HG02571 (cell line): ENCODE results near the gene HFM1.
"Not testable (repeated sequence)": the region's sequence is repeated elsewhere in the genome, so short reads cannot be mapped to it uniquely, and the experiment has no call there.

Experiments
- ATAC-seq: cut with Tn5 transposase; IDR thresholded peaks from one replicate; pipeline ENCODE4 v1.9.1; 2021; ENCODE audit warnings: mild to moderate bottlenecking, moderate library complexity; ENCODE audit not compliant: unreplicated experiment

HFM1 gene

DNA sequence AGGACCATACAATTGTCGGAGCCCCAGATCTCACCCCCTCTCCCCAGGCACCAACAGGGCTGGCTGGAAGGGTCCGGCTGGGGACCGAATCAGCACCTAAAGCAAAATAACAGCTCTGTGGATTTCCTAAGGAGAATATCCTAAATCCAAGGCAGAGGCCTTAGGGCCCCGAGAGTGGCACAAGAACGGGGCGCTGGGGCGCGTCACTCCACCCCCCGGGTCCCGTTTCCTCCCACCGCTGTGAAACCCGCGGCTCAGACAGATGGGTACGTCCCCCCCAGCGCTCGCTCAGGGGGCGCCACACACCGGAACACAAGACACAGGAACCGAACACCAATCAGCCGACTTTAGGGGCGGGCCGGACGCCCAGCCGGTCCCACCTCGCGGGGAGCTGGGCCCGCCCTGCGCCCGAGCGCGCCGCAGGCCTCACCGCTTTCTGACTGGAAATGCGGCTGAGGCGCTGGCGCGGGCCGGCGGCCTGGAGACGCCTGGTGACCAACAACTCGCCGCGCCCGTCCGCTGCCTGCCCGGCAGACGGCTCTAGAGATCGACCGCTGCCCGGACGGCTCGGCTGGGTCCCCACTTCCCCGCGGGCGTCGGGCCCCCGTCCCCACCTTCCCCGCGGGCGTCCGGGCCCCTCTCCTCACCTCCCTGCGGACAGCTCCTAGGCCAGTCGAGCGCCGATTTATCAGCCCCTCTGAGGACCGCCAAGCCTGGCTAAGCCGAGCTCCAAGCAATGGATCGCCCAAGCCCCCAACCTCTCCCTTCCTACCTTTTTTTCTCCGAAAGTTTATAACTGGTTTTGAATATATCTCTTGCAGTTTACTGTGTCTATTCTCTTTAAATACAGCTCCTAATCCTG is at the start of gene HFM1:
HFM1 (minus strand) TSS at position 687 of the 862 bp plus-strand sequence. CDS start 3,755 bp downstream, outside the sequence.
- ATAC-seq: peak; percentile 88

DNA sequence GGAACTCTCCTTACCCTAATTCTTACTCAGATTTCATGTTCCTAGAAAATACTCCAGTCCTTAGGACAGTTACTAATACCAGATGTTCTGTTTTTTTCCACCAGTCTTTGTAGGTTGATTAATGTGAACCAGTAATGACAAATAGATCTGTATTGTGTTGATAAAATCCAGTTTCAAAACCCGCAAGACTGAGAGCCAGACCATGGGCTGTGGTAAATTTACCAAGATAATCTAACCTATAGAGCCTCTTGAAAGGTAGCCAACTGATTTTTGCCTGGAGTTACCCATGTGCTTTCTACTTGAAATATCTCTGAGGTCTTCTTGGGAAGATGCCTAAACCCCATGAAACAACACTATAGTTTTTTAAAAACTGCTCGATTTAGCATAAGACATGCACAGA is 49.5 kb upstream of the HFM1 start:
- ATAC-seq: no peak

DNA sequence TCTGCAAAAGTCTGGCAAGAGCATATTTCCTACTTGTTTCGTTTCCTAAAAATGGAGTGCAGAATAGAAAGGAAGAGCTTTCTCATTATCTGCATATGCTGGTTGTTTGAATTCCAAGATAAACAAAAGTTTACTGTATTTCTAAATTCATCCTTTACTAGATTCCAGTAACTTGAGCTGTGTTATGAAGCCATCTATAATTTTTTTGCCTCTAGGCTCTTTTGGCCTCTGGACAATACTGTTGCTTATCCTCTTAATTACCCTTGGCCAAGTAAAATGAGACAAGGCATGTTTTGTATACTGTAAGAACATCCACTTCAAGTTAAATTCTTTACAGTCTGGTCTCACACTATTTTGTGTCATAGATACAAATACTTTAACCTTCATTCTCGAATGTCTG is 45.6 kb upstream of the HFM1 start:
- ATAC-seq: no peak

DNA sequence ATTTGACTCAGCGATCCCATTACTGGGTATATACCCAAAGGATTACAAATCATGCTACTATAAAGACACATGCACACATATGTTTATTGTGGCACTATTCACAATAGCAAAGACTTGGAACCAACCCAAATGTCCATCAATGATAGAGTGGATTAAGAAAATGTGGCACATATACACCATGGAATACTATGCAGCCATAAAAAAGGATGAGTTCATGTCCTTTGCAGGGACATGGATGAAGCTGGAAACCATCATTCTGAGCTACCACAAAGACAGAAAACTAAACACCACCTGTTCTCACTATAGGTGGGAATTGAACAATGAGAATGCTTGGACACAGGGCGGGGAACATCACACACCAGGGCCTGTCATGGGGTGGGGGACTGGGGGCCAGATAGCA is 43.1 kb upstream of the HFM1 start:
- not testable (repeated sequence) for ATAC-seq

DNA sequence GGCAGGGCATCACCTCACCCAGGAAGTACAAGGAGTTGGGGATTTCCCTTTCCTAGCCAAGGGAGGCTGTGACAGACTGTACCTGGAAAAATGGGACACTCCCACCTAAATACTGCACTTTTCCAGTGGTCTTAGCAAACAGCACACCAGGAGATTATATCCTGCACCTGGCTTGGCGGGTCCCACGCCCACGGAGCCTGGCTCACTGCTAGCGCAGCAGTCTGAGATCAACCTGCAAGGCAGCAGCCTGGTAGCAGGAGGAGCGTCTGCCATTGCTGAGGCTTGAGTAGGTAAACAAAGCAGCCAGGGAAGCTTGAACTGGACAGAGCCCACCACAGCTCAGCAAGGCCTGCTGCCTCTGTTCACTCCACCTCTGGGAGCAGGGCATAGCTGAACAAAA is 37.3 kb upstream of the HFM1 start:
- not testable (repeated sequence) for ATAC-seq

DNA sequence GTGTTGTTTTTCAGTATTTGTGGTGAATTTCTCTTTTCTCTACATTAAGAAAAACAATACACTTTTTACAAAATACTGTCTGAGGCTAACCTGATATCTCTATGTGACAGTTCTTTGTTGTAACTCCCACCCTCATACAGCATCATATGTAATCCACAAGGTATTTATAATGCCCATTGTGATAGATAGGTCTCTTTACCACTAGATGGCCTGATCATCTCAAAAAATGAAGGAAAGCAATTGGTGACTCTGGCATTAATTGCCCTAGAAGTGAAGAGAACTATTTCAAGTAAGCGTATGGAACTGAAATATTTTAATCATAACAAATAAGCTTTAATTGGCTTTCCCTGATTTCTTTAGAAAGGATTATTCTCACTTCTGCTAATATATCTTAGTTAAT is 36.2 kb upstream of the HFM1 start:
- no peak for ATAC-seq

DNA sequence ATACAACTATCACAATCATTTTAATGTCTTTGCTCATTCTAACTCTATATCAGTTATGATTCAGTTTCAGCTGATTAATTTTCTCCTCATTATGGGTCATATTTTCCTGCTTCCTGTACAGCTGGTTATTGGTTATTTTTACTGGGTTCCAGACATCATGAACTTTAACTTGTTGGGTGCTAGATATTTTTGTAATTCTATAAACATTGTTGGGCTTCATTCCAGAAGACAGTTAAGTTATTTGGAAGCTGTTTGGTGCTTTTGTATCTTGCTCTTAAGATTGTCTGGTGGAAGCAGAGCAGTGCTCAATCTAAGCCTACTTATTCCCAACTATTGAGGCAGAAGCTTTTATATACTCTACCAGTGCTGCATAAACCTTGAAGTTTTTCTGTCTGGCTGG is 34.4 kb upstream of the HFM1 start:
- ATAC-seq: no peak

DNA sequence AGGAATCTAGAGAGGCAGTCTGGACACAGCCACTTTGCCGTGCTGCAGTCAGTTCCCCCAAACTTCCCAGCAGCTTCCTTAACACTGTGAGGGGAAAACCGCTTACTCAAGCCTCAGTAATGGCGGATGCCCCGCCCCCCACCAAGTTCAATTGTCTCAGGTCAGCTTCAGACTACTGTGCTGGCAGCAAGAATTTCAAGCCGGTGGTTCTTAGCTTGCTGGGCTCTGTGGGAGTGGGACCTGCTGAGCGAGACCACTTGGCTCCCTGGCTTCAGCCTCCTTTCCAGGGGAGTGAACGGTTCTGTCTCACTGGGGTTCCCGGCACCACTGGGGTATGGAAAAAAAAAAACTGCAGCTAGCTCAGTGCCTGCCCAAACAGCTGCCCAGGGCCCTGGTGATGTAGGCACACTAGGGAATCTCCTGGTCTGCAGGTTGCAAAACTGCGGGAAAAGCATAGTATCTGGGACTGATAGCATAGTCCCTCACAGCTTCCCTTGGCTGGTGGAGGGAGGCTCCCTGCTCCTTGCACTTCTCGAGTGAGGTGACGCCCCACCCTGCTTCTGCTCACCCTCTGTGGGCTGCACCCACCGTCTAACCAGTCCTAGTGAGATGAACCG is 23.7 kb upstream of the HFM1 start:
- no peak for ATAC-seq

GRCh38 chr1:91427741-91428140 is 23.1 kb upstream of the HFM1 start:
- ATAC-seq: no peak

DNA sequence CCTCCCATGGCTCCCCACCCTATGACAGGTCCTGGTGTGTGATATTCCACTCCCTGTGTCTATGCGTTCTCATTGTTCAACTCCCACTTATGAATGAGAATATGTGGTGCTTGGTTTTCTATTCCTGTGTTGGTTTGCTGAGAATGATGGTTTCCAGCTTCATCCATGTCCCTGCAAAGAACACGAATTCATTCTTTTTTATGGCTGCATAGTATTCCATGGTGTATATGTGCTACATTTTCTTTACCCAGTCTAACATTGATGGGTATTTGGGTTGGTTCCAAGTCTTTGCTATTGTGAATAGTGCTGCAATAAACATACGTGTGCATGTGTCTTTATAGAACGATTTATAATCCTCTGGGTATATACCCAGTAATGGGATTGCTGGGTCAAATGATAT is 17.9 kb upstream of the HFM1 start:
- ATAC-seq: not testable (repeated sequence)

GRCh38 chr1:91412371-91412770 is 7.7 kb upstream of the HFM1 start:
- ATAC-seq: no peak

- ATAC-seq: no peak
Measured at GRCh38 chr1:91406773-91407389, 2.2 kb upstream of the HFM1 start.

GRCh38 chr1:91402023-91402422 is 2.6 kb downstream of the HFM1 start:
- no peak for ATAC-seq

- no peak for ATAC-seq
Measured at GRCh38 chr1:91400133-91400725, 4.4 kb downstream of the HFM1 start.

DNA sequence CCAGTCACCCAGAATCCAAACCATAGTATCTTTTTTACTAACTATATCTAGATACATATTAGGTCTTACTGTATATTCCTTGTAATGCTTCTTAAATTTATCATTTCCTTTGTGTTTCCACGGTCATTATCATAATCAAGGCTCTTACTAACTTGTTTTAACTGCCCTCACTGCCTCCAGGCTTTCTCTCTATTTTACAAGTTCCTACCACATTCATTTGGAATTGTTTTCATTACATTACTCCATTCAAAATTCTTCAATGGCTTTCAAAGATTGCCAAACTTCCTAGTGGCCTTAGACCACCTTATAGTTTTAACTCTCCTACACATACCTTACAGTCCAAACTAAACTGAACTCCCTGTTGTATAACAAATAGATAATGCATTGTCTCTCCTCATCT is 6.3 kb downstream of the HFM1 start:
- ATAC-seq: no peak

- ATAC-seq: no peak
Measured at GRCh38 chr1:91397605-91398004, 7.0 kb downstream of the HFM1 start.

- ATAC-seq: no peak
Measured at GRCh38 chr1:91393042-91393441, 11.6 kb downstream of the HFM1 start.

DNA sequence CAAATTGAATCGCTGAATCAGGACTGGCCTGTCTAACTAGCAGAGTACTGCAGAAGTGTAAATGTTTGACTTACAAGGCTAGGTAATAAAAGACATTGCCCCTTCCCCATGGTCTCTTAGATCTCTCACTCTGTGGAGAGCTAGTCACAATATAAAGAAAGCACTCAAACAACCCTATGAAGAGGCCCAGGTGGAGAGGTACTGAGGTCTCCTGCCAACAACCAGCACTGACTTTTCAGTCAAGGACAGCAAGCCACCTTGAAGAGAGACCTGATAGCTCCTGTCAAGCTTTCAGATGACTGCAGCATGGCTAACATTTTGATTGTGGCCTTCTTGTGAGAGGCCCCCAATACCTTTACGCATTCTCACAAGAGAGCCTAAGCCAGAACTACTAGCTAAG is 18.5 kb downstream of the HFM1 start:
- ATAC-seq: no peak

DNA sequence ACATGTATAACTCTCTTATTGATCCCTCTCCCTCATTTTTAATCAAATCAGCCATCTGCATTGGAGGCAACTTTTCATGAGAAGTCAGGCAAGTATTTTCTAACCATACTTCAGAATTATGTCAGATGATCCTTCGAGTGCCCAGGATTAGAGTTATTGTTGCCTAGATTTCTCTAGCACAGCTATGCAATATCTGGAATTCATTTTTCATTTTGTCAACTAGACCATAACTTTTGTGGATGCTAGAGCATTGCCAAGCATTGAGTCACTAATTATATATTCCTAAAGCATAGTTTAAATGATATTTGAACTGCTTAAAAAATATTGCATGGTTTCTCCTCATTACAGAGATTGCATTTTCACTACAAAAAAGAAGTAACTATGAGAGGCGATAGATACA is 21.2 kb downstream of the HFM1 start:
- no peak for ATAC-seq

DNA sequence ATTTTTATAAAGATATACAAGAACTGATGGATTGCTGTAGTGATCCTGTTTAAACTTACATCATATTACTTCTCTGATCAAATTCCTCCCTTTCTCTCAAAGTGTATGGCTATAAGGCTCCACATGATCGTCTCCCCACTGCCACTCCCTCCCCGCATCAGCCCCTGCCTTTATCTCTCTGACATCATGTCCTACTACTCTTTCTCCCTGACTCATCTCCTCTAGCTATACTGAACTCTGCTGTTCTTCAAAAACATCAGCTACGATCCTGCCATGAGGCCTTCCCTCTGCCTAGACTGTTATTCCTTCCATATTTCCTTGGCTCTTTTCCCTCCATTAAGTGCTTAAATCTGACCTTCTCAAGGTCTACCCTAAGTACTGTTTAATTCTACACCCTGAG is 22.8 kb downstream of the HFM1 start:
- no peak for ATAC-seq

DNA sequence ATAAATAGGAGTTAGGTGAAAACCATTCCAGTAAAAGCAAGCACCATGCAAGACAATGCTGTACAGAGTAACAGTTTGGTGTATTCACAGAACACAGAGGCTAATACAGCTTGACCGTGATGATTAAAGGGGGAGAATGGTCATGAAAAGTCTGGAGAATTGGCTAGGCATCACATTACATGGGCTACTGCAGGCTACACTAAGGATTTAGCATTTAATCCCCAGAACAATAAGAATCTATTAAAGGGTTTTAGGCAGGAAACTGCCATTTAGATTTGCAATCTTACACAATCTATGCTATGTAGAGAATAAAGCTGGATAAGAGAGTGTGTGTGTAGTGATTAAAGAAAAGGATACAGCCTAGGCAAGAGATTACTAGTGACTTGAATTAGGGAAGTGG is 30.6 kb downstream of the HFM1 start:
- ATAC-seq: no peak

DNA sequence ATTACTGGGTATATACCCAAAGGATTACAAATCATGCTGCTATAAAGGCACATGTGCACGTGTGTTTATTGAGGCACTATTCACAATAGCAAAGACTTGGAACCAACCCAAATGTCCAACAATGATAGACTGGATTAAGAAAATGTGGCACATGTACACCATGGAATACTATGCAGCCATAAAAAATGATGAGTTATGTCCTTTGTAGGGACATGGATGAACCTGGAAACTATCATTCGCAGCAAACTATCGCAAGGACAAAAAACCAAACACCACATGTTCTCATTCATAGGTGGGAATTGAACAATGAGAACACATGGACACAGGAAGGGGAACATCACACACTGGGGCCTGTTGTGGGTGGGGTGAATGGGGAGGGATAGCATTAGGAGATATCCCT is 32.4 kb downstream of the HFM1 start:
- not testable (repeated sequence) for ATAC-seq
